Liver (tissue), 9 donors: Measurements from ENCODE around the gene UCHL3. TPM values are rescaled to one million over a fixed set of nuclear protein-coding genes. Genes with fewer than 3 reads are reported as not detected.

Experiments
- DNase-seq: peaks from one replicate; pipeline ENCODE4 v3.0.0-alpha.2; 2017; ENCODE audit warnings: low spot score
- H3K27ac ChIP-seq, 2 donors: one replicate each; pipeline ENCODE4 v1.7.0; 2013; ENCODE audit warnings: inconsistent platforms in 2 of 2, low read length in 2 of 2, control low read depth in 1 of 2, low read depth in 1 of 2, mild to moderate bottlenecking in 1 of 2
- H3K27me3 ChIP-seq, 4 donors: one replicate each; pipeline versions ENCODE4 v1.6.1 to v1.7.0; 2013; ENCODE audit warnings: low read length in 3 of 4, inconsistent platforms in 1 of 4, mild to moderate bottlenecking in 1 of 4, moderate library complexity in 1 of 4; ENCODE audit not compliant: control insufficient read depth in 4 of 4, insufficient read depth in 4 of 4
- H3K36me3 ChIP-seq, 4 donors: one replicate each; pipeline versions ENCODE4 v1.6.1 to v1.7.0; 2013; ENCODE audit warnings: low read length in 3 of 4, mild to moderate bottlenecking in 3 of 4, low read depth in 1 of 4, moderate library complexity in 1 of 4; ENCODE audit not compliant: control insufficient read depth in 4 of 4, insufficient read depth in 3 of 4
- H3K4me1 ChIP-seq, 4 donors: one replicate each; pipeline versions ENCODE4 v1.6.1 to v1.7.0; 2013; ENCODE audit warnings: low read length in 3 of 4, mild to moderate bottlenecking in 3 of 4, moderate library complexity in 1 of 4; ENCODE audit not compliant: control insufficient read depth in 4 of 4, insufficient read depth in 4 of 4
- H3K4me3 ChIP-seq, 3 donors: one replicate each; pipeline versions ENCODE4 v1.6.1 to v1.7.0; 2013; ENCODE audit warnings: low read length in 3 of 3, control low read depth in 1 of 3, low read depth in 1 of 3, mild to moderate bottlenecking in 1 of 3
- H3K9ac ChIP-seq, 2 donors: one replicate each; pipeline ENCODE4 v1.7.0; 2013; ENCODE audit warnings: low read length in 2 of 2, mild to moderate bottlenecking in 2 of 2, moderate library complexity in 2 of 2, control low read depth in 1 of 2, low read depth in 1 of 2
- H3K9me3 ChIP-seq, 4 donors: one replicate each; pipeline versions ENCODE4 v1.6.1 to v1.7.0; 2013; ENCODE audit warnings: low read length in 3 of 4; ENCODE audit not compliant: control insufficient read depth in 4 of 4
- ATF3 ChIP-seq: IDR thresholded peaks from 2 replicates; pipeline ENCODE4 v1.6.1; 2016; ENCODE audit warnings: antibody characterized with exemption
- CTCF ChIP-seq: fragments of 150-350 bp; IDR thresholded peaks from 2 replicates; pipeline ENCODE4 v1.5.1; 2017; ENCODE audit warnings: improper control_type of control experiment, low read depth, low read length; ENCODE audit not compliant: missing input control
- EGR1 ChIP-seq, 2 donors: IDR thresholded peaks; 2 replicates each; pipeline ENCODE4 v1.6.1; 2016 to 2018; ENCODE audit warnings: antibody characterized with exemption in 2 of 2, low read depth in 2 of 2
- FOXA1 ChIP-seq: IDR thresholded peaks from 2 replicates; pipeline ENCODE4 v1.6.1; 2016; ENCODE audit warnings: antibody characterized with exemption
- FOXA2 ChIP-seq: IDR thresholded peaks from 2 replicates; pipeline ENCODE4 v1.6.1; 2016; ENCODE audit warnings: antibody characterized with exemption
- GABPA ChIP-seq, 2 donors: IDR thresholded peaks in 1 of 2; conservative IDR thresholded peaks in 1 of 2; 2 replicates each; pipeline ENCODE4 v1.6.1; 2016; ENCODE audit warnings: antibody characterized with exemption in 2 of 2, mild to moderate bottlenecking in 1 of 2, moderate library complexity in 1 of 2
- HNF4A ChIP-seq, 2 donors: conservative IDR thresholded peaks; 2 replicates each; pipeline ENCODE4 v1.6.1; 2016; ENCODE audit warnings: antibody characterized with exemption in 2 of 2, mild to moderate bottlenecking in 2 of 2
- HNF4G ChIP-seq: IDR thresholded peaks from 2 replicates; pipeline ENCODE4 v1.6.1; 2016; ENCODE audit warnings: antibody characterized with exemption
- JUND ChIP-seq, 2 donors: IDR thresholded peaks; 2 replicates each; pipeline ENCODE4 v1.6.1; 2016; ENCODE audit warnings: antibody characterized with exemption in 2 of 2
- MAX ChIP-seq: IDR thresholded peaks from 2 replicates; pipeline ENCODE4 v1.6.1; 2016; ENCODE audit warnings: antibody characterized with exemption
- NR2F2 ChIP-seq: IDR thresholded peaks from 2 replicates; pipeline ENCODE4 v1.6.1; 2016; ENCODE audit warnings: antibody characterized with exemption
- RAD21 ChIP-seq, 2 donors: IDR thresholded peaks; 2 replicates each; pipeline ENCODE4 v1.6.1; 2016; ENCODE audit warnings: antibody characterized with exemption in 2 of 2, mild to moderate bottlenecking in 2 of 2
- REST ChIP-seq: IDR thresholded peaks from 2 replicates; pipeline ENCODE4 v1.6.1; 2016; ENCODE audit warnings: antibody characterized with exemption, mild to moderate bottlenecking
- RXRA ChIP-seq, 2 donors: IDR thresholded peaks; 2 replicates each; pipeline ENCODE4 v1.6.1; 2017 to 2018; ENCODE audit warnings: antibody characterized with exemption in 2 of 2, mild to moderate bottlenecking in 1 of 2
- SP1 ChIP-seq: IDR thresholded peaks from 2 replicates; pipeline ENCODE4 v1.6.1; 2018; ENCODE audit warnings: antibody characterized with exemption, mild to moderate bottlenecking
- TAF1 ChIP-seq: conservative IDR thresholded peaks from 2 replicates; pipeline ENCODE4 v1.6.1; 2016; ENCODE audit warnings: antibody characterized with exemption, mild to moderate bottlenecking
- YY1 ChIP-seq: IDR thresholded peaks from 2 replicates; pipeline ENCODE4 v1.6.1; 2016; ENCODE audit warnings: antibody characterized with exemption, mild to moderate bottlenecking
- ZBTB33 ChIP-seq: IDR thresholded peaks from 2 replicates; pipeline ENCODE4 v1.6.1; 2016; ENCODE audit warnings: antibody characterized with exemption
- WGBS: extraction: QIAGEN DNeasy Blood & Tissue Kit; methylation state at CpG from one replicate; pipeline ENCODE4 v1.1.7; 2013; 5-methylcytosine and 5-hydroxymethylcytosine counted together
- polyA plus RNA-seq, 2 donors: library from polyadenylated mRNA; stranded (reverse) in 1 of 2; unstranded in 1 of 2; fragments of 200-250 nt in 1 of 2; fragments of >200 nt in 1 of 2; fragmentation: Nextera tagmentation in 1 of 2; extraction: Ambion mirVana in 1 of 2; gene quantifications; one replicate each; pipeline versions ENCODE4 v1.2.1 to v1.2.3, GENCODE V29; 2013 to 2015
- total RNA-seq, 2 donors: library from RNA; depleted of rRNA; stranded (reverse); fragments of >200 nt; gene quantifications; one replicate each; pipeline ENCODE4 v1.2.3, GENCODE V29; 2014
- donor health status: healthy.
- donor health status: healthy.
- donor health status: healthy.
- donor health status: healthy.
- donor health status: healthy.

The UCHL3 gene
- total and polyA plus RNA-seq, 4 donors = 13.1 to 55.8 (median 19.7) TPM

GRCh38 chr13:75648446-75648845 is 98.9 kb downstream of the UCHL3 start:
- H3K4me1 ChIP-seq = no peaks in the 10 kb centered on the region
- TF ChIP-seq MAX = no peak
- TF ChIP-seq GABPA (IDR thresholded peaks at IDR 0.05 in 1 of 2, conservative IDR thresholded peaks at IDR 0.05 in 1 of 2) = no peak
- no peak for TF ChIP-seq ATF3
- no peak for TF ChIP-seq TAF1
- TF ChIP-seq YY1 = no peak
- 96% methylated on average over 2 of the region's 2 CpGs for WGBS
- no peaks in the 10 kb centered on the region for H3K36me3 ChIP-seq
- DNase-seq = no peak
- H3K4me3 ChIP-seq = no peak overlapping the region
- no peaks in the 10 kb centered on the region for H3K27me3 ChIP-seq
- no peak overlapping the region for H3K9ac ChIP-seq
- H3K27ac ChIP-seq = no peak overlapping the region
- H3K9me3 ChIP-seq = no peaks in the 10 kb centered on the region

GRCh38 chr13:75651013-75651412 is 101.4 kb downstream of the UCHL3 start:
- DNase-seq = no peak
- no peaks in the 10 kb centered on the region for H3K9me3 ChIP-seq
- no peaks in the 10 kb centered on the region for H3K36me3 ChIP-seq
- H3K9ac ChIP-seq = no peak overlapping the region
- WGBS = 96% methylated on average over 2 of the region's 2 CpGs
- H3K27me3 ChIP-seq = no peaks in the 10 kb centered on the region
- TF ChIP-seq CTCF = no peak
- no peak for TF ChIP-seq TAF1
- TF ChIP-seq MAX = no peak
- TF ChIP-seq GABPA (IDR thresholded peaks at IDR 0.05 in 1 of 2, conservative IDR thresholded peaks at IDR 0.05 in 1 of 2) = no peak
- no peak for TF ChIP-seq ATF3
- TF ChIP-seq NR2F2 = no peak
- no peak for TF ChIP-seq REST
- TF ChIP-seq EGR1 (IDR thresholded peaks at IDR 0.05; ENCODE audit: low read depth in 2 of 2) = no peak
- TF ChIP-seq RXRA (IDR thresholded peaks at IDR 0.05) = no peak
- TF ChIP-seq FOXA2 = no peak
- TF ChIP-seq HNF4G = no peak
- TF ChIP-seq RAD21 (IDR thresholded peaks at IDR 0.05) = no peak
- no peak for TF ChIP-seq HNF4A (conservative IDR thresholded peaks at IDR 0.05)
- TF ChIP-seq FOXA1 = no peak
- no peak for TF ChIP-seq ZBTB33
- TF ChIP-seq YY1 = no peak
- no peak for TF ChIP-seq JUND (IDR thresholded peaks at IDR 0.05)
- no peak for TF ChIP-seq SP1
- no peak overlapping the region for H3K4me3 ChIP-seq
- H3K27ac ChIP-seq = no peak overlapping the region
- no peaks in the 10 kb centered on the region for H3K4me1 ChIP-seq
